Testis (tissue), 2 donors: ENCODE data around the gene TRIL.

Experiments used
- CTCF ChIP-seq, 3 experiments: fragments of 450-650 bp in 2 of 3; fragments of 200-600 bp in 1 of 3; sonication (generic) in 1 of 3; IDR thresholded peaks; one replicate each; pipeline ENCODE4 v1.5.1; 2016 to 2019; ENCODE audit warnings: antibody characterized with exemption in 3 of 3, mild to moderate bottlenecking in 2 of 3, moderate library complexity in 1 of 3
- POLR2A ChIP-seq: fragments of 450-650 bp; IDR thresholded peaks from one replicate; pipeline ENCODE4 v1.6.1; 2017; ENCODE audit warnings: antibody characterized with exemption, mild to moderate bottlenecking, moderate library complexity

- TF ChIP-seq CTCF (IDR thresholded peaks at IDR 0.05): no peak
- no peak for TF ChIP-seq POLR2A
Measured at GRCh38 chr7:28964056-28964455, 5.9 kb upstream of the TRIL start.
